HG02943 (cell line): Measurements from ENCODE around the gene SEPTIN3.
"Not testable (repeated sequence)": the region's sequence is repeated elsewhere in the genome, so short reads cannot be mapped to it uniquely, and the experiment has no call there.

Experiments
- ATAC-seq: cut with Tn5 transposase; IDR thresholded peaks from one replicate; pipeline ENCODE4 v1.9.1; 2021; ENCODE audit warnings: mild to moderate bottlenecking, low read depth, moderate library complexity; ENCODE audit not compliant: unreplicated experiment

SEPTIN3 gene

DNA sequence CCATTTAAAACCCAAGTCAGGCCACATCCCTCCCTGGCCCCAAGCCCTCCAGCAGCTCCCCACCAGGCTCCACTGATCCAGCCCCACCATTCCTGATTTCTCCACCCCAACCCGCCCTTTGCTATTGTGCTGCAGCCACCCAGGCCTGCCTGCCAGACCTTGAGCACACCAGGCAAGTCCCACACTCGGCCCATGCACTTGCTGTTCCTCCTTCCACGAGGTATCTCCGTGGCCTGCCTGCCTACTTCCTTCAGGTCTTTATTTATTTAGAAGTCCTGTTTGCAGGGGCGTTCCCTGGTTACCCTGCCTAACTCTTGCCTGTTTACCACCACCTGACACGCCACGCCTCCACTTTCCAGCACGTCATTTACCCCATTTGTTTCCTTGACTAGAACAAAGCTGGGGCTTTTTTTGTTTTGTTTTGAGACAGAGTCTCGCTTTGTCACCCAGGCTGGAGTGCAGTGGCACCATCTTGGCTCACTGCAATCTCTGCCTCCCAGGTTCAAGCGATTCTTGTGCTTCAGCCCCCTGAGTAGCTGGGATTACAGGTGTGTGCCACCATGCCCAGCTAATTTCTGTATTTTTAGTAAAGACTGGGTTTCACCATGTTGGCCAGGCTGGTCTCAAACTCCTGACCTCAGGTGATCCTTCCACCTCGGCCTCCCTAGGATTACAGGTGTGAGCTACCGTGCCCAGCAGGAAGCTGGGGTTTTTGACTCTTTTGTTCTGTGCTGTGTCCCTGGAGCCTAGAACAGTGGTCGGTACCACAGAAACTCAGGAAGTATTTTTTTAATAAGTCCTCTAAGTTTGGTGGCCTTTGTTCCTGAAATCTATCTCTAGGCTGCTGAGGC lies 29.0 kb upstream of the SEPTIN3 start:
- peak; percentile 43 for ATAC-seq

DNA sequence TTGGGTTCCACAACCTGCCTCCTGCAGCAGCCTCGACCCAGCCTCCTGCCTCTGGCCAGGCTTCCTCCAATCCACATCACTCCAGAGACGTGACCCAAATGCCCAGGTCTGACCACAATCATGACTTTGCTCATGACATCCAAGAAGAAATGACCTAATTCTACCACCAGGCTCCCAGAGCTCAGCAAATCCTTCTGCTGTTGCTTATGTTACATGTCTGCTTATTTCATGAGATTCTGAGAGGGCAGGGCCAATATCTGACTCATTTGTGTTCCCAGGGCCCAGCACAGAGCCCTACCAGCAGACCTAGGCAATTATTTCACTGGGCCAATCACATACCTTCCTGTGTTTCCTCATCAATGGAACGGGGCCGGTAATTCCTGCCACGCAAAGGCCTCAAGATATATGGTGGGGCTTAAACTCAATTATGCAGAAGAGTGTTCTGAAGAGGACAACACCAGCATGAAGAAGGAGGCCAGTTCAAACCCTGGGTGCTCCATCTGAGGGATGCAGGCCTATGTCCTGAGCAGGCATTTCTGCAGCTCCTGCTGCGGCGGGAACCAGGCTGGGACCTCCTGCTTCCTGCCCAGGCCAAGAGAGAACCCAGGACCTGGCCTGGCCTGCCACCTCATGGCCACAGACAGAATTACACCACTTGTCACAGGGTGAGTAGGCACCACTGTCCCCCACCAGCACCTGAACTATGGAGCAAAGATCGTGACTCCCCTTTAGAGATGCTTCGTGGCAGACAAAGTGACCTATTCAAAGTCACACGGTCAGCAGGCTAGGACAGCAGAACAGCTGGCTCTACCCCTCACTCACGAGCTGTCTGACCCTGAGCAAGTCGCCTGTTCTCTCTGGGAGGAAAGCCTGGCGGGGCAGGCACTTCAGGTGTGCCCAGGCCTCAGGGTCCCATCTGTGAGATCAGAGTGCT lies 28.1 kb upstream of the SEPTIN3 start:
- no peak for ATAC-seq

GRCh38 chr22:41943661-41944209 lies 25.5 kb upstream of the SEPTIN3 start:
- ATAC-seq: no peak

DNA sequence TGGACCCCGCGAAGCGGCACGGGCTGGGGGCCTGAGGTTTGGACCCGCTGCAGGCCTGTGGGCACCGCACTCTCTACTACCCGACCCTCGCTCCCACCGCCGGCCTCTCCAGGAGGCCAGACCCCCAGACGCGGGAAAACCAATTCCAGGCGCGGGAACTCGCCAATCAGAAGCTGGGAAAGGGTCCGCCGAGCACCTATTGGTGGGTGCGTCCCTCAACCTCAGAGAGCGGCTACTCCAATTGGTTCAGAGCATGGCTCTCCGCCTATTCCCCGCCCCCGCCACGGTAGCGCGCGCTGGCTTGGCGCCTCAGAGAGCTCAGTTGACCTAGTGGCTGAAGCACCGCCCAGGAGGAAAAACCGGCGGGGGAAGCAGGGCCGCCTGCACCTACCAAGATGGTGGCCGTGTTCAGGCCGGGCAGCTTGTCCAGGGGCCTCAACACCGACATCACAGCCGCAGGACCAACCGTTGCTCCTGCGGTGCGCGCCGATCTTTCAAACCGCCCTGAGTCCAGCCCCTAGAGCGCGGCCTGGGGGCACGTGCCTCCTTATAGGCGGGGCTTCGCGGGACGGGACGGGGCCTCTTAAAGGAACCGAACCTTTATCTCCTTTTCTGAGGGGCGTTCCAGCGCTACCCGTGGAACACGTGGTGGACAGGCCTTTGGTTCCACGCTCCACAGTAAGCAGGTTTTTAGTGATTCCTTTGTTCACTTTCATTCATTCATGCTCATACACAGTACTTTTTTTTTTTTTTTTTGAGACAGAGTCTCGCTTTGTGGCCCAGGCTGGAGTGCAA lies 22.4 kb upstream of the SEPTIN3 start, which contains the start of gene CENPM:
TSS of gene CENPM (minus strand) at position 524 of the 795 bp plus-strand sequence. CDS start at position 448, 76 bp downstream.
- peak; percentile 73 for ATAC-seq

GRCh38 chr22:41947424-41948080 lies 21.7 kb upstream of the SEPTIN3 start:
- no peak for ATAC-seq

- no peak for ATAC-seq
These were observed 21.1 kb upstream of the SEPTIN3 start for GRCh38 chr22:41948142-41948541.

DNA sequence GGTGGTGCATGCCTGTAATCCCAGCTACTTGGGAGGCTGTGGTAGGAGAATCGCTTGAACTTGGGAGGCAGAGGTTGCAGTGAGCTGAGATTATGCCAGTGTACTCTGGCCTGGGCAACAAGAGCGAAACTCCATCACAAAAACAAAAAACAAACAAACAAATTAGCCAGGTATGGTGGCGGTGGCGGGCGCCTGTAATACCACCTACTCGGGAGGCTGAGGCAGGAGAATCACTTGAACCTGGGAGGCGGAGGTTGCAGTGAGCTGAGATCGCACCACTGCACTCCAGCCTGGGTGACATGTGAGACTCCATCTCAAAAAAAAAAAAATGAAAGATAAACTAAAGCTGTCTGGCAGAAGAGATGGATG lies 20.3 kb upstream of the SEPTIN3 start:
- ATAC-seq: not testable (repeated sequence)

- no peak for ATAC-seq
These were observed 19.8 kb upstream of the SEPTIN3 start for GRCh38 chr22:41949297-41949965.

GRCh38 chr22:41951898-41952474 lies 17.3 kb upstream of the SEPTIN3 start, which contains the start of gene SMIM45:
SMIM45 (plus strand) TSS chr22:41952150.
- ATAC-seq: no peak

DNA sequence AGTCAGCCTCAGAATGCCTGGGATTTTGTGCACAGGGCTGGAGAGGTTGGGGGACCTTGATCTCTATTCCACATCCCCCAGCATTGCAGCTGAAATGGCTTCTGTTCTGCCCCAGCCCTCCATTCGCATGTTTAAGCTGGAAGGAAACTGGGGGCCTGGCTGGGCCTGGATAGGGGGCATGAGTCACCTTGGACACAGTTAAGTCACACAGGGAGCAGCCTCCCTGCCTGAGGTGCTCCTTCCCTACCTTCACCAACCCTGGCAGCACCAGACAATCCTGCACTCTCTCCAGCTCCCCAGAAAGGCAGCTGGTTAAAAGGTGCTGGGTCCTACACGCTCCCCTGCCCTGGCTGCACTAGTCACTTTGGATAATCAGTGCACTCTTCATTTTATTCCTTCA lies 16.5 kb upstream of the SEPTIN3 start:
- ATAC-seq: no peak

DNA sequence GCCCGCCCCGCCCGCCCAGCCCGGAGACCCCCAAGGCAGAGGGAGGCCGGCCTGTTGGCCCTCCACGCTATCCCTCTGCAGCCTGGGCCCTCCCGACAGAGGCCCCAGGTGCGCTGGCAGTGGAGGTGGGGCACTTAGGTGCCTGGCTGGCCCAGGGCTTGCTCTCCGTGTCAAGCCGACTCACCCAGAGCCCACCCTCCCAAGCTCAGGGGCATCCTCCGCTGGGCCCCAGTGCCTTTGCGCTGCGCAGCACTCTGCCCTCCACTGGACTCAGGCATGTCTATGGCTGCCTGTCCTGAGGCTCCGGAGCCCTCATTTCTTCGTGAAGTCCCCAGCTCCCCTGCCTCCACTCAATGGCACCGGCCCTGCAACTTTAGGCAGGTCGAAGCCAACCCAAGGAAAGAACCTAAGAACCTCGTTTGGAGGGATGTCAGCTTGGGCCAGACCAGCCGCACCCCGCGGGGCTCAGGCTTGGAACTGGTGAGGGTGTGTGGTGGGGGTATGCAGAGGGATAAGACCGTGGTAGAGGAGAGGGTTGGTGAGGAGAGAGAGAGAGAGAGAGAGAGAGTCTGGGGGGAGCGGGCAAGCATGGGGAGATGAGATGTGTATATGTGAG lies 11.2 kb upstream of the SEPTIN3 start:
- ATAC-seq: no peak

- ATAC-seq: no peak
These were observed 5.7 kb upstream of the SEPTIN3 start for GRCh38 chr22:41963453-41964111.

- ATAC-seq: no peak
These were observed 5.1 kb upstream of the SEPTIN3 start for GRCh38 chr22:41964112-41964491.

- ATAC-seq: no peak
These were observed 3.0 kb upstream of the SEPTIN3 start for GRCh38 chr22:41966225-41966606.

DNA sequence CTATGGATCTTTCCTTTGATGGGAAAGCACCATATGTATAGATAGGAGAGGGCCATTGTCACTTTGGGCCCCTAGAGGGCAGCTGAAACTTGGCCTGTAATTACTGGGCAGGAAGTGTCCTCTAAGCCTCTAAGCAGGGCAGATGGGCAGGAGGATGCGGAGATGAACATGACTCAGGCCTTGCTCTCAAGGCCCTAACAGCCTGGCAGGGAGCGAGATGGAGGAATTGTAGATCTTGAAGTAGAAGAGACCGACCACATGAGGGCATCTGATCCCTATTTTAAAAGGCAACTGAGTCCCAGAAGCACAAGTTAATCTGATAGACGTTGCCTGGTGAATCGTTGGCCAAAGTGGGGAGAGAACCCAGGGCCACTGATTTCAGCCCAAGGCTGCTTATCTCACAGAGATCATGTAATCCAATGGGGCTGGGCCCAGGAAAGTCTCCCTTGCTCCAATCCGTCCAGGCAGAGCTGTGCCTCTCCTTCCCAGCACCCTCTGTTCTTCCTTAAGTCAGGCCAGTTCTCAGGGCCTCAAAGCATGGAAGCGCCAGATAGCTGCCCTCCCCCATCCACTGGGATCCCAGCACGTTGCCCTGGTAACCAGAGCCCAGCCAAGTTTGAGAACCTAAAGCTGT lies 2.5 kb upstream of the SEPTIN3 start:
- ATAC-seq: no peak

GRCh38 chr22:41968601-41969000 lies 642 bp upstream of the SEPTIN3 start:
- no peak for ATAC-seq

GRCh38 chr22:41970601-41971000 lies 1.4 kb downstream of the SEPTIN3 start:
- no peak for ATAC-seq
